Fibroblast of skin of scalp (primary cell): ENCODE measurements around the gene NFKBIE. TPM values are rescaled to one million over a fixed set of nuclear protein-coding genes. Genes with fewer than 3 reads are reported as not detected.
"Not testable (repeated sequence)": the region's sequence is repeated elsewhere in the genome, so short reads cannot be mapped to it uniquely, and the experiment has no call there.

Experiments
- DNase-seq: peaks from one replicate; pipeline ENCODE4 v3.0.0-alpha.2; 2013
- polyA plus RNA-seq, 2 experiments: library from polyadenylated mRNA; unstranded; fragments of 120-200 nt; gene quantifications; one replicate each; pipeline ENCODE4 v1.2.1, GENCODE V29; 2013; ENCODE audit not compliant: insufficient read length in 2 of 2

The NFKBIE gene
- 5.2 TPM for polyA plus RNA-seq (2013, experiment 1 of 2; ENCODE audit: insufficient read length)
- polyA plus RNA-seq (2013, experiment 2 of 2; ENCODE audit: insufficient read length): 4.8 TPM

DNA sequence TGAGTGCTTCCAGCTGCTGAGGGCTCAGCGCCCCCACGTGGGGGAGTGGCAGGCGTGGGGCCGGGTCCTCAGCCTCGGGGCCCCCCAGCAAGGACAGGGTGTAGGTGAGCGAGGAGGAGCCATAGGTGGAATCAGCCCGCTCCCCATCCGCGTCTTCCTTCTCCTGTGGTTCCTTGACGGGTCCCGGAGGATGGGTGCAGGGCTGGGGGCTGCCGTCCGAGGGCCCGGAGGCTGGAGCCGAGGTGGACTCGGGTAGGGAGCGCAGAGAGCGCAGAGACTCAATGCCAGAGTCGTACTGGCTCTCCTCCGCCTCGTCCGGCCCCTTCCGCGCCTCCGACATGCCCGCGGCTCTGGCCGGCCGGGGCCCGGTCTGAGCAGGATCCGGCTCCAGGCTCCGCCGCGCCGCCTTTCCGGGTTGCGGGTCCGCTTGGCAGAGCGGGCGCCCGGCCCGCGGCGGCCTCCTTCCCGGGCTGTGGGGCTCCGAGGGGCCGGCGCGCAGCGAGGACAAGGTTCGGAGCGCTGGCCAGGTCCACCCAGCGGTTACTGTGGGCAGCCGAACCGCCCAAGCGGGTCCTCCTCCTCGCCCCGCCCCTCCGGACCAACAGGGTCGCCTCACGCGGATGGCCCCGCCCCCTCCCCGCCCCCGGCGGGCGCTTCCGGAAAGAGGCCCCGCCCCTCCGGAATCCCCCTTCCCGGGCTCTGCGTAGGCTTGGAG, at the start of gene NFKBIE:
Gene NFKBIE (minus strand): TSS at position 545 of the 715 bp plus-strand sequence. CDS start 205 bp downstream, at position 340.
- DNase-seq: peak; percentile 89

DNA sequence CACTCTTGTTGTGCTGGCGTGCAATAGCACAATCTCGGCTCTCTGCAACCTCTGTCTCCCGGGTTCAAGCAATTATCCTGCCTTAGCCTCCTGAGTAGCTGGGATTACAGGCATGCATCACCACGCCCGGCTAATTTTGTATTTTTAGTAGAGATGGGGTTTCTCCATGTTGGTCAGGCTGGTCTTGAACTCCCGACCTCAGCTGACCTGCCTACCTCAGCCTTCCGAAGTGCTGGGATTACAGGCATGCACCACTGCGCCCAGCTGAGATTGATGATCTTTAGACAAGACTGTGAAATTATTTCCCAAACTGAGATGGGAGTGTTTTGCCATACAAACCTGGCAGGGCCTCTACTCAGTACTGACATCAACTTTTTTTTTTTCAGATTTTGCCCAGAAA, 49.3 kb upstream of the NFKBIE start:
- DNase-seq: not testable (repeated sequence)

DNA sequence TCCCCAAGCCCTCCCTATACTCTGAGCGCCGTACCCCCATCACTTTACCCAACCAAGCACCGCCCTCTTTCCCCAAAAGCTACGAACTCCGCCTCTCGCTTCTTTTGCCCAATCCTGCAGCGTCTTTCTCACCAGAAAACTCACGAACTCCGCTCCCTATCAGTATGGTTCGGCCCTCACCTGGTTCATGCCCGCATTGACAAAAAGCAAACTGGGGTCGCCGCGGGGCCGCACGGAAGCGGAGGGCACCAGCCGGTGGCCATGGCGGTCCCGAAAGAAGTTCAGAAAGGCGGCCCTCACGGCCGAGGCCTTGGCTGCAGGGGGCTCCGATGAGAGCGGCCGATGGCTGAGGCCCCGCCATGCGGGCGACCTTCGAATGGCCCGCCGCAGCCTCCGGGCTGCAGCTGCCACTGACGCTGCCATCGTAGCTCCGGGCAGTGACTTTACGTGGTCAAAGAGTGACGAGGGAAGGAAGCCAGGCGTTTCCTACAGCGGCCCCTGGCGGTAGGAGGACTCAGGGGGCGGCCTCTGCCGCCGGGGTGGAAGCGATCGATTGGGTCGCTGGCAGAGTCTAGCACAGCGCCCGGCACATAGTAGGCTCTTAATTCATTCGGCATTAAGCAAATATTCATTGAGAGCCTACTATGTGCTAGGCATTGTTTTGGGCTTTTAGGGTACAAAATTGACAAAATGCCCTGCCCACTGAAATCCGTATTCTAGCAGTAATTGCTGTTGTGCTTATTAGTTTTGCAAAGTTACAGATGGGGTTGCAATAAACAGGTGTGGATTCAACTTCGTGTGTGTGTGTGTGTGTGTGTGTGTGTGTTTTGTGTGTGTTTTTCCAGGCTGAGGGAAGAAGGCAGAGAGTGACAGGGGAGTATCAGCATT, 47.8 kb upstream of the NFKBIE start, which contains the start of gene AARS2:
Gene AARS2 (minus strand): TSS at position 447 of the 888 bp plus-strand sequence. CDS start 24 bp downstream, at position 423.
- DNase-seq: peak; percentile 89

- no peak for DNase-seq
Observed at GRCh38 chr6:44311767-44312166, 46.4 kb upstream of the NFKBIE start.

DNA sequence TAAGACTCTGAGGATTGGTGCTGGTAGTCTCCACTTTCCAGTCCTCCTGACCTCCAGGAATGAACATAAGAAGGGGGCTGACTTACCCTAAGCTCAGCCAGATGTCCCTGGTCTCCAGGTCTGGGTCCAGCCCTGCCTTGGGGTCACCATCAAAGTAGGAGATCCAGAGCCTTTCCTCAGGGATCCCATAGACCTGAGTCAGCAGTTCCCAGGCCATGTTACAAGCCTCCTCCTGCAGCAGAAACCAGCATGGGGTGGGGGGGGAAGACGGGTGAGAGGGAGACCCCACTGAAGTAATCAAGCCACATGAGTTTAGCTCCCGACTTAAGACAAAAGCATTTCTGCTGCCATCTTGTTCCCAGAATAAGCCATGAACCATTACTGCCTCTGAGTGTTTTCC, 46.0 kb upstream of the NFKBIE start:
- no peak for DNase-seq

GRCh38 chr6:44310241-44310640, 44.9 kb upstream of the NFKBIE start:
- no peak for DNase-seq

DNA sequence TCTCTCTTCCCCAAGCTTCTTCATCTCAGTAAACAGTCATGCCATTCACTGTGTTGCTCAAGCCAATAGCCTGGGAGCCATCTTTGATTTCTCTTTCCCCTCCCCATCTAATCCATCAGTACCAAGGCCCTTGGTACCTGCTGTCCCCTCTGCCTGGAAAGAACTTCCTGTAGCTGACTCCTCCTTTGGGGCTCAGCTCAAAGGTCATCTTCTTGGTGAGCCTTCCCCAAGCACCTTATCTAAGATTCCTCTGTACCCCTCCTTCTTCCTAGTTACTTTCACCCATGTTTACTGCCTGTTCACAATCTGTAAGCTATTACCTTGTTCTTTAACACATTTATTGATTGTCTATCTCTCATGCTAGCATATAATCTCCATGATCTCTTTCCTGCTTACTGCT, 44.3 kb upstream of the NFKBIE start:
- DNase-seq: no peak

- no peak for DNase-seq
Observed at GRCh38 chr6:44309092-44309491, 43.7 kb upstream of the NFKBIE start.

- DNase-seq: no peak
Observed at GRCh38 chr6:44307217-44307616, 41.9 kb upstream of the NFKBIE start.

DNA sequence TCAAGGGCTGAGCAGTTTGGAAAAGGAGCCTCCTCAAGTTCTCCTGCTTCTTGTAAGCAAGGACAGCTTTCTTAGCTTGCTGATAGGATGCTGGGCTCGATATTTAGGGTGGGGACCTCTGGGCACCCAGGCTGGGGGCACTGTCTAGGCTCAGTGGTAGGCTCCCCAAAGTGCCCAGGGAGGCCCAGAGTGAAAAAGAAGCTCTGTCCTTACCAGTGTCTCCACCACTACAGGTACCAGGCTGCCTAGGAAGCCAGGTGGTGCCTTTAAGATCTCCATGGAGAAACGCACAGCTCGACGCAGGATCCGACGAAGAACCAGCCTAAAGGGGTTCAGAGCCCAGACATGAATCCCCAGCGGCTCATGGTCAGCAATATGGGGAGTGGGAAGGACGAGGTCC, 41.4 kb upstream of the NFKBIE start:
- DNase-seq: no peak

DNA sequence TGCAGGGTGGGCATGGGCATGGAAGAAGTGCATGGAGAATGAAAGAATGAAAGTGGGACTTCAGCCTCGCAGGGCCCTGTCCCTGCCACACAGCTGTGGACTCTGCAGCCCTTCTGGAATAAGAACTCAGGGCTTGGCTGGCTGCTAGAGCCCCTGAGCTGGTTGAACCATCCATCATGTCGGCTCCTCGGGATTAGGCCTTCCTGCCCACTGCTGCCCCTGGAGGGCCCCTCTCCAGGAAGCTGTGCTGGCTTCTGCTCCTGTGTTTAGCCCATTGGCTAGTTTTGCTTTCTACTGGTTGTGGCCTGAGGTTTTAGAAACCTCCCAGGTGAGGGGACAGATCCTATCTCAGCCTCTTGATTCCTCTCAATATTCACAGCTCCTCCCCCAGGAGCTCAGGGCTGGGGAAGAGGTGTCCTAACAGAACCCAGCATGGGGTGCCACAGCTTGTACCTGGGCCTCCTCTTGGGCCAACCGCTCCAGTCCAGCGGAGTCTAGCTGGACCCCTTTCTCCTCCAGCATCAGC, 39.9 kb upstream of the NFKBIE start:
- DNase-seq: no peak

GRCh38 chr6:44304282-44305199, 39.2 kb upstream of the NFKBIE start:
- DNase-seq: peak; percentile 43

GRCh38 chr6:44303842-44304241, 38.5 kb upstream of the NFKBIE start:
- no peak for DNase-seq

GRCh38 chr6:44302856-44303255, 37.5 kb upstream of the NFKBIE start:
- no peak for DNase-seq

GRCh38 chr6:44301782-44302564, 36.6 kb upstream of the NFKBIE start:
- no peak for DNase-seq

DNA sequence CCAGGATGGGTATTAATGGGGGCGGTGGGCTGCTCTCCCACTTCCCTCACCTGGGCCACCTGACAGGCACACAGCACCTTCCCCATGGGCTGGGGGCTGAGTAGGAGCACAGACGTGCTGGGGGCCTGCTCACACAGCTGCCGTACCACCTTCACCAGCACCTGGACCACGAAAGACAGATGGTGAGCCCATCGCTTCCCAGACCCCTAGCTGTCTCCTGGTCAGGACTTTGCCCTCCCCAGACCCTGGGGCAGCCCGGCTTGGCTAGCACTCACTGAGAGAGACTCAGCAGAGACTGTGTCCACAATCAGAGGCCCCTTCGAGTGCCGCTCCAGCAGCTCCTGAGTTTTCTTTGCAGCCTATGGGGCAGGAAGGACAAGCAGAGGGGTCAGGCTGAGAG, 35.8 kb upstream of the NFKBIE start:
- DNase-seq: no peak

DNA sequence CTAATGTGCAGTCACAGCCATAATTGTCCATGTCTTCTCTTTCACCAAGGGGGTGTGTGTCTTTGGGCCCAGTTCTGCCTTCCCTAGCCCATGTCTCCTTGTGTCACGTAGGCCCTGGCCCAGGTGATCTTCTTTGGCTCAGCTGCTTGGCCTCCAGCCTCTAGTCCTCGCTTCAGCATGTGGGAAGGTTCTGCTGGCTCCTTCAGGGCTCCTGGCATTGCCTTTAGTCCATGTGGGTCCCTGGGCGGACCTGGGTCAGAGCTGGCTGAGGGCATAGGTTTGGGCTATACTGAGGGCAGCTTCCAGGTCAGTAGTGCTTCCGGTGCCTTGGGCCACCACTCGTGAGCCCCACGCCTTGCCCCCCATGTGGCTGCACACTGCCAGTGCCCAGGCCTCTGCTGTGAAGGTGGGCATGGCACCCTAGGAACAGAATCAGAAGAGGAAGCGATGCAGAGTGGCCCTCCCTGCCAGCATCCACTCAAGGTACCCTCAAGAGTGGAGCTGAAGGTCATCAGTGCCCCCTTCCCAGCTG, 35.0 kb upstream of the NFKBIE start:
- DNase-seq: no peak

DNA sequence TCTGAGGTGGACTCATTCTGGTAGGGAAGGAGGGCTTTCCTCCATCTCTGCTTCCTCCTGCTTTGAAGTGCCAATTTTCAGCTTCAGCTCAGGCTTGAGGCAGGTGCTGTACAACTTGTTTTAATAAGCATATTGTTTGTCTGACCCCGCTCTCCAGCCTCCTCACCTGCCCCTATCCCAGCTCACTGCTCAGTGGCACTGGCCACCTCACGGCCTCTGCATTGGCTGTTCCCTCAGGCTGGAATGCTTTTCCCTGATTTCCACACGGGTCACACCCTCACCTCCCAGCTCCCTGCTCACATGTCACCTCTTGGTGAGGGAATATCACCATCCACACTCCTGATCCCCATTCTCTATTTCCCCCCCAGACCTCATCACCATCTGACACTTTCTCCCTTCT, 33.5 kb upstream of the NFKBIE start:
- DNase-seq: no peak

DNA sequence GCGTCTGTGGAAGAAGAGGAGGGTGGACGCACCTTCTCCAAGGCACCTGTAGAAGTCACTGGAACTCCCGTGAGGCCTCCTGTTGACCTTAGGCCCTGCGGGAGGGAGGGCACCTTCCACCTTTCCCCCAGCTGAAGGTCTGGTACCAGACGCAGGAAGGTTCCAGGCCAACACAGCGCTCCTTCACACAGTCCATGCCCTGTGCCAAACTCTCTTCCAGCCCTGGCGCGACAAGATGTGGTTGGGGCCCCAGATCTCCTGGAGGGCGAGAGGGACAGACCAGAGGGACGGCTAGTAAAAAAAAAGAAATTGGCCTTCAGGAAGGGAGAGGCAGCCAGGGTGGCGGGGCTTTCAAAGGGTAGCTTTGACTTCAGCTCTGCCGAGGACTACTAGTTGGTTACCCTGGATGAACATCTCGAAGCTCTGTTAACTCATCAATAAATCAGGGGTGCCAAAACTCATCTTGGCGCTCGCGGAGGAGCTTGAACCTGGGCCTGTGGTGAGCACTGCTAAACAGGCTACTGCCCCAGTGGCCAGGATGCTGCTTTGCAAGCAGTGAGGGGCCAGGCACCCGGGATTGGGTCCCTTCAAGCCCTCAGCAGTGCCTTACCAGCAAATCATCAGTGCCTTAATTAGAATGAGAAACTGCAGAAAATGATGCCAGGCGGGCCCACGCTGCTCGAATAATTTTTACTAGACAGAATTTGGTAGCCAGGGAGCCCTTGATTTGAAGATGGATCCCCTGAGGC, 32.9 kb upstream of the NFKBIE start:
- no peak for DNase-seq
